GM10248 (cell line): ENCODE data around the gene SHISA4.

Experiments used
- CTCF ChIA-PET: fragments of 300-600 bp; sonication (Branson Sonifier 250); formaldehyde crosslinking; extraction: SDS; loops from one replicate; lab custom pipeline; 2021; ENCODE audit warnings: antibody characterized with exemption; lab: Yijun Ruan, JAX
- POLR2A ChIA-PET: fragments of 350-650 bp; sonication (Branson Sonifier 250); formaldehyde crosslinking; extraction: SDS; loops from one replicate; lab custom pipeline; 2020; ENCODE audit warnings: antibody characterized with exemption; lab: Yijun Ruan, JAX
- DNase-seq: peaks from one replicate; pipeline ENCODE4 v3.0.0; 2012; ENCODE audit errors: extremely low spot score
- CTCF ChIP-seq: IDR thresholded peaks from 2 replicates; pipeline ENCODE4 v1.5.1; 2012; ENCODE audit warnings: mild to moderate bottlenecking, low read depth; ENCODE audit errors: extremely low read depth, missing control alignments, control extremely low read depth

SHISA4 gene

GRCh38 chr1:201917362-201918033 is 28.8 kb downstream of the SHISA4 start:
- ChIA-PET CTCF (interaction anchor here (1.8 kb wide), 1 partner anchor 22 kb away, joined by 7 read pairs; no protein-coding TSS in a partner anchor), POLR2A (no interaction called here)
- no peak for TF ChIP-seq CTCF
- DNase-seq, result no peak

GRCh38 chr1:201918343-201918742 is 29.6 kb downstream of the SHISA4 start:
- CTCF ChIA-PET, result interaction anchor here (1.8 kb wide), 1 partner anchor 23 kb away, joined by 7 read pairs; no protein-coding TSS in a partner anchor
- no peak for DNase-seq
- no peak for TF ChIP-seq CTCF
- POLR2A ChIA-PET, result no interaction called here

GRCh38 chr1:201921952-201922558 is 33.4 kb downstream of the SHISA4 start:
- no peak for TF ChIP-seq CTCF
- DNase-seq, result no peak
- POLR2A ChIA-PET, result no interaction called here
- CTCF ChIA-PET, result interaction anchor here (1.4 kb wide), 1 partner anchor 26 kb away, joined by 4 read pairs; no protein-coding TSS in a partner anchor

- ChIA-PET CTCF (no interaction called here), POLR2A (no interaction called here)
- no peak for TF ChIP-seq CTCF
- no peak for DNase-seq
Measured at GRCh38 chr1:201925301-201925567, 36.5 kb downstream of the SHISA4 start.

GRCh38 chr1:201925981-201926645 is 37.4 kb downstream of the SHISA4 start:
- TF ChIP-seq CTCF, result no peak
- CTCF ChIA-PET, result no interaction called here
- DNase-seq, result no peak
- POLR2A ChIA-PET, result no interaction called here

- TF ChIP-seq CTCF, result no peak
- DNase-seq, result no peak
- ChIA-PET POLR2A (no interaction called here), CTCF (interaction anchor here (0.9 kb wide), 1 partner anchor 15 kb away, joined by 3 read pairs; no protein-coding TSS in a partner anchor)
Measured at GRCh38 chr1:201928266-201928665, 39.6 kb downstream of the SHISA4 start.
